Measurements from ENCODE around the gene ARHGEF10L. TPM values are rescaled to one million over a fixed set of nuclear protein-coding genes. Genes with fewer than 3 reads are reported as not detected.

Gene ARHGEF10L
- total RNA-seq, 1 experiment from 2014 or later, result 11.2 TPM

- Histone ChIP-seq H2AFZ (ENCODE audit: low read length) (no peak overlapping the region), H3K4me3 (ENCODE audit: low read length) (no peak overlapping the region), H3K9me2 (replicated peaks; ENCODE audit: low read length) (no peaks in the 10 kb centered on the region), H3F3A (ENCODE audit: low read length, unreplicated experiment) (peaks cover 4% of the 10 kb centered on the region), H3K9ac (ENCODE audit: low read length) (no peak overlapping the region), H3K27ac (ENCODE audit: low read length) (no peak overlapping the region), H3K36me3 (ENCODE audit: low read depth, low read length) (no peaks in the 10 kb centered on the region), H3K27me3 (ENCODE audit: low read length) (no peaks in the 10 kb centered on the region), H3K9me3 (ENCODE audit: low read length) (no peaks in the 10 kb centered on the region), H3K4me1 (ENCODE audit: insufficient read depth, low read length) (peaks cover 13% of the 10 kb centered on the region), H3K4me2 (ENCODE audit: low read length) (no peak overlapping the region), H3K79me2 (ENCODE audit: low read length) (no peaks in the 10 kb centered on the region), H4K20me1 (ENCODE audit: low read length) (no peaks in the 10 kb centered on the region)
- DNase-seq (no peak), ATAC-seq (no peak)
- intact Hi-C loops (cut with micrococcal nuclease), result no loop called here
- no TSS peak for BruUV-seq (replicated peaks)
- ChIA-PET CTCF (no interaction called here), POLR2A (ENCODE audit: unreplicated experiment) (no interaction called here)
- TF ChIP-seq EZH2phosphoT487 (IDR thresholded peaks at IDR 0.05; ENCODE audit: borderline replicate concordance, low read length), result no peak
- TF ChIP-seq CTCF (conservative IDR thresholded peaks at IDR 0.05; ENCODE audit: low read depth, low read length), result no peak
- TF ChIP-seq EZH2 (IDR thresholded peaks at IDR 0.05; ENCODE audit: low read length, unreplicated experiment), result no peak
Measured at GRCh38 chr1:17631410-17631809, 91.9 kb downstream of the ARHGEF10L start.

- no peak for TF ChIP-seq EZH2phosphoT487 (IDR thresholded peaks at IDR 0.05; ENCODE audit: borderline replicate concordance, low read length)
- TF ChIP-seq CTCF (conservative IDR thresholded peaks at IDR 0.05; ENCODE audit: low read depth, low read length), result no peak
- TF ChIP-seq EZH2 (IDR thresholded peaks at IDR 0.05; ENCODE audit: low read length, unreplicated experiment), result no peak
- Histone ChIP-seq H2AFZ (ENCODE audit: low read length) (no peak overlapping the region), H3K36me3 (ENCODE audit: low read depth, low read length) (no peaks in the 10 kb centered on the region), H3K9me3 (ENCODE audit: low read length) (no peaks in the 10 kb centered on the region), H3F3A (ENCODE audit: low read length, unreplicated experiment) (peaks cover 4% of the 10 kb centered on the region), H3K4me3 (ENCODE audit: low read length) (no peak overlapping the region), H3K27me3 (ENCODE audit: low read length) (no peaks in the 10 kb centered on the region), H3K79me2 (ENCODE audit: low read length) (no peaks in the 10 kb centered on the region), H3K9ac (ENCODE audit: low read length) (no peak overlapping the region), H3K9me2 (replicated peaks; ENCODE audit: low read length) (no peaks in the 10 kb centered on the region), H3K27ac (ENCODE audit: low read length) (no peak overlapping the region), H3K4me2 (ENCODE audit: low read length) (no peak overlapping the region), H3K4me1 (ENCODE audit: insufficient read depth, low read length) (peaks cover 13% of the 10 kb centered on the region), H4K20me1 (ENCODE audit: low read length) (no peaks in the 10 kb centered on the region)
- intact Hi-C loops (cut with micrococcal nuclease), result no loop called here
- ChIA-PET CTCF (no interaction called here), POLR2A (ENCODE audit: unreplicated experiment) (no interaction called here)
- DNase-seq, result no peak
- BruUV-seq (replicated peaks), result no TSS peak
- ATAC-seq, result no peak
Measured at GRCh38 chr1:17632106-17632505, 92.6 kb downstream of the ARHGEF10L start.

- intact Hi-C loops (cut with micrococcal nuclease), result no loop called here
- H2AFZ ChIP-seq (ENCODE audit: low read length), result no peak overlapping the region
Measured at GRCh38 chr1:17632541-17633184, 93.2 kb downstream of the ARHGEF10L start.

More at GRCh38 chr1:17632541-17633184, 93.2 kb downstream of the ARHGEF10L start:
- Histone ChIP-seq H3F3A (ENCODE audit: low read length, unreplicated experiment) (peaks cover 4% of the 10 kb centered on the region), H3K9ac (ENCODE audit: low read length) (no peak overlapping the region), H3K4me3 (ENCODE audit: low read length) (no peak overlapping the region), H3K9me3 (ENCODE audit: low read length) (no peaks in the 10 kb centered on the region), H3K27me3 (ENCODE audit: low read length) (no peaks in the 10 kb centered on the region), H3K4me1 (ENCODE audit: insufficient read depth, low read length) (peaks cover 13% of the 10 kb centered on the region), H3K36me3 (ENCODE audit: low read depth, low read length) (no peaks in the 10 kb centered on the region), H3K79me2 (ENCODE audit: low read length) (no peaks in the 10 kb centered on the region), H3K9me2 (replicated peaks; ENCODE audit: low read length) (no peaks in the 10 kb centered on the region), H4K20me1 (ENCODE audit: low read length) (no peaks in the 10 kb centered on the region), H3K4me2 (ENCODE audit: low read length) (peak overlapping the region; percentile 53), H3K27ac (ENCODE audit: low read length) (peak overlapping the region; percentile 55)
- ChIA-PET CTCF (interaction anchor here (0.5 kb wide), 1 partner anchor 42 kb away, joined by 10 read pairs; no protein-coding TSS in a partner anchor), POLR2A (ENCODE audit: unreplicated experiment) (no interaction called here)
- DNase-seq (peak; percentile 82), ATAC-seq (peak; percentile 88)
- TF ChIP-seq CTCF (conservative IDR thresholded peaks at IDR 0.05; ENCODE audit: low read depth, low read length), result no peak
- no peak for TF ChIP-seq EZH2phosphoT487 (IDR thresholded peaks at IDR 0.05; ENCODE audit: borderline replicate concordance, low read length)
- TF ChIP-seq EZH2 (IDR thresholded peaks at IDR 0.05; ENCODE audit: low read length, unreplicated experiment), result no peak
- BruUV-seq (replicated peaks), result no TSS peak

All from PC-3 (cell line).